NT2/D1 (cell line): ENCODE results near the gene DCX.

ENCODE experiments used
- SUZ12 ChIP-seq: IDR thresholded peaks from 2 replicates; pipeline ENCODE4 v1.6.1; 2011; ENCODE audit not compliant: insufficient read length, insufficient read depth; ENCODE audit errors: extremely low read depth
- YY1 ChIP-seq: IDR thresholded peaks from 2 replicates; pipeline ENCODE4 v1.6.1; 2011; ENCODE audit not compliant: insufficient read length, insufficient read depth

GRCh38 chrX:111442791-111443190 lies 30.8 kb upstream of the DCX start:
- TF ChIP-seq YY1 (no peak), SUZ12 (no peak)
